GM21360 (cell line): ENCODE results near the gene SERPINB1.
A peak's percentile ranks its signal among the peaks of the same experiment; 100 is the strongest.
"Not testable (repeated sequence)": the region's sequence is repeated elsewhere in the genome, so short reads cannot be mapped to it uniquely, and the experiment has no call there.

Source experiments
- ATAC-seq: cut with Tn5 transposase; IDR thresholded peaks from one replicate; pipeline ENCODE4 v1.9.1; 2021; ENCODE audit warnings: mild to moderate bottlenecking, moderate library complexity; ENCODE audit not compliant: unreplicated experiment

The SERPINB1 gene

GRCh38 chr6:2866171-2866846 is 24.6 kb upstream of the SERPINB1 start:
- ATAC-seq: no peak

- ATAC-seq: no peak
Observed at GRCh38 chr6:2865694-2866151, 24.1 kb upstream of the SERPINB1 start.

GRCh38 chr6:2865270-2865669 is 23.6 kb upstream of the SERPINB1 start:
- no peak for ATAC-seq

DNA sequence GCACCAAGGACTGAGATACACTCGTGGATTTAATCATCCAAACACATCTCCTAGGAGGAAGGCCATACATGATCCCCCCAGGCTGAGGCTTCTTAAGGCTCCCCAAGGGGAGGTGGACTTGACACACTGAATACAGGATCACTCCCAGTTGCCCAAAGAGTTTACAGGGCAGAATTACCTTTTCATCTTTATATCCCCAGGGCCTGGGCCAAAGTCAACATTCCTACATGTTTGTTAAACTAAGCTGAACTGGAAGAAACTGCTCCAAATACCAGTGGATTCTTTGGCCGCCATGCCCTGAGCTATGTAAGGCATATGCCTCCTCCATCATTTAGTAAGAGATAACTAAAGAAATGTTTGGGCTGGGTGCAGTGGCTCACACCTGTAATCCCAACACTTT is 22.2 kb upstream of the SERPINB1 start:
- no peak for ATAC-seq

GRCh38 chr6:2862712-2863181 is 21.1 kb upstream of the SERPINB1 start:
- ATAC-seq: peak; percentile 44

DNA sequence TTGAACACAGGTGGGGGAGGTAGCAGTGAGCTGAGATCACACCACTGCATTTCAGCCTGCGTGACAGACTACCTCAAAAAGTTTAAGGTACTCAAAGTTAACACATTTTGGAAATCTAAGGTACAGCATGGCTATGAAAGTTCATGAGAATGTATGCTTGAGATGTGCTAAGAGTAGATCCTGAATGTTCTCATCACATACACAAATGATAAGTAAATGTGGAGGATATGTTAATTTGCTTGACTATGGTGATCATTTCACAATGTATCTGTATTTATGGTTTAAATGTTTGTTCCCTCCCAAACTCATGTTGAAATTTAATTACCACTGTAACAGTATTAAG is 20.1 kb upstream of the SERPINB1 start:
- no peak for ATAC-seq

DNA sequence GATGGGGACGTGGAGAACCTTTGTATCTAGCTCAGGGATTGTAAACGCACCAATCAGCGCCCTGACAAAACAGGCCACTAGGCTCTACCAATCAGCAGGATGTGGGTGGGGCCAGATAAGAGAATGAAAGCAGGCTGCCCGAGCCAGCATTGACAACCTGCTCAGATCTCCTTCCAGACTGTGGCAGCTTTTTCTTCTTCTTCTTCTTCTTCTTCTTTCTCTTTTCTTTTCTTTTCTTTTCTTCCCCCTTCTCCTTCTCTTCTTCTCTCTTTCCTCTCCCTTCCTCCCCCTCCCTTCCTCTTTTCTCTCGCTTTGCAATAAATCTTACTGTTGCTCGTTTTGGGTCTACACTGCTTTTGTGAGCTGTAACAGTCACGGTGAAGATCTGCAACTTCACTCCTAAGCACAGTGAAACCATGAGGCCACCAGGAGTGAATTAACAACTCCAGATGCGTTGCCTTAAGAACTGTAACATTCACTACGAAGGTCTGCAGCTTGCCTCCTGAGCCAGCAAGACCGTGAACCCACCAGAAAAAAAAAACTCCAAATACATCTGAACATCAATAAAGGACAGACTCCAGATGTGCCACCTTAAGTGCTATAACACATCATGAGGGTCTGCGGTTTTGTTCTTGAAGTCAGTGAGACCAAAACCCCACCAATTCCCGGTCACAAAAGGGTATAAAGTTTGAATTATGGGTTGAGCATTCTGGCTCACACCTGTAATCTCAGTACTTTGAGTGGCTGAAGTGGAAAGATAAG is 19.6 kb upstream of the SERPINB1 start:
- ATAC-seq: no peak

DNA sequence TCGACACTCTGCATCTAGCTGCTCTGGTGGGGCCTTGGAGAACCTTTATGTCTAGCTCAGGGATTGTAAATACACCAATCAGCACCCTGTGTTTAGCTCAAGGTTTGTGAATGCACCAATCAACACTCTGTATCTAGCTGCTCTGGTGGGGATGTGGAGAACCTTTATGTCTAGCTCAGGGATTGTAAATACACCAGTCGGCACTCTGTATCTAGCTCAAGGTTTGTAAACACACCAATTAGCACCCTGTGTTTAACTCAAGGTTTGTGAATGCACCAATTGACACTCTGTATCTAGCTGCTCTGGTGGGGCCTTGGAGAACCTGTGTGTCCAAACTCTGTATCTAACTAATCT is 19.0 kb upstream of the SERPINB1 start:
- not testable (repeated sequence) for ATAC-seq

GRCh38 chr6:2859798-2860705 is 18.4 kb upstream of the SERPINB1 start:
- not testable (repeated sequence) for ATAC-seq

- no peak for ATAC-seq
Observed at GRCh38 chr6:2859185-2859700, 17.6 kb upstream of the SERPINB1 start.

DNA sequence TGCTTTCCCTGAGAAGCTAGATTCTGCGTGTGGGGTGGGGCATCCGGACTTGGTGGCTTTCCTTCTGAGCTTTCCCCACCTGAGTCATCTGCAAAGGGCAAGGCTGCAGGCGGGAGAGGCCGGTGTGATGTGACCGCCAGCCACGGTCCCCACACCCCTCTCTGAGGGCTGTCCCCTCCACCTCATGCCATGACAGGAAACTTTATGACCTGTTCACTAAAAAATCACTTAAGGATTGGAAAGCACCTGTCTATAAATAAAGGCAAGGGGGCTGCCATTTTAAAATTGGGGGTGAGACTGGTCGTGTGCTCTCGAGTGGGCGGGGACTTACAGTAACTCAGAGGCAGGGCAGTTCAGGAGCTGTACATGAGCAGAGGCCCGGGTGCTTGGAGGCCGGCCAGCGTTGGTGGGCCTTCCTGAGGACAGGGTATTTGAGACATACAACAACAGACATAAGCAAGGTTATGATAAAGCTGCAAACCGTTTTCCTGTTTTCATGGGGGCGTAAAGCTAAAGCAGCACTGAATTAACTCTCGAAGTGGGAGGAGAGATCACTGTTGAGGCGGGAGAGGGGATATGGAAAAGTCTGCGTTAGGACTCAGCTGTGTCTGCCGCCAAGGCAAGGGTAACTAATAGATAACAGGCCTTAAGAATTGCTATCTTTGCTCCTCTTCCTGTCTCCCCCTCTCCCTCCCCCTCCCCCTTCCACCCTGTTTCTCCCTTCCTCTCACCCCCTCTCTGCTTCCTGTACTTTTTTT is 16.1 kb upstream of the SERPINB1 start:
- peak; percentile 40 for ATAC-seq

- no peak for ATAC-seq
Observed at GRCh38 chr6:2857185-2857579, 15.5 kb upstream of the SERPINB1 start.

DNA sequence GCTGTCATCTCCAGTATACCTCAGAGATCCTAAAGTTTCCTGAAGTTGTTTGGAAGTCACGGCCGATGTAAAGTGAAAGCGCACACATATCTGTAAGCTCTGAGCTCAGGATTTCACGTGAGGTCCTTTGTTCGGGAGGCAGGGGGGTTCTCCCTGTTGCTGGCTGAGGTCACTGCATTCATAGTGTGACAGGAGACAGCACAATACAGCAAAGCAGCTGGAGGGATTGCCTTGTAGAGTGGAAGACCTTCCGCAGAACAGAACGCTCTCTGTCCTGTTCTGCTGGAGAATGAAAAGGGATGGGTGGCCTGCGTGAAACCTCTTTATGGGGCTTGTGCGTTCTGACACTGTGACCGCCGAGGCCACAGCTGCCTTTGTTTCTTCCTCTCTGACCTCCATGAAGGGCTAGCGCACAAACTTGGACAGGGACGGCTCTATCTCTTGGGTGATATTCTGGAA is 13.4 kb upstream of the SERPINB1 start:
- no peak for ATAC-seq

DNA sequence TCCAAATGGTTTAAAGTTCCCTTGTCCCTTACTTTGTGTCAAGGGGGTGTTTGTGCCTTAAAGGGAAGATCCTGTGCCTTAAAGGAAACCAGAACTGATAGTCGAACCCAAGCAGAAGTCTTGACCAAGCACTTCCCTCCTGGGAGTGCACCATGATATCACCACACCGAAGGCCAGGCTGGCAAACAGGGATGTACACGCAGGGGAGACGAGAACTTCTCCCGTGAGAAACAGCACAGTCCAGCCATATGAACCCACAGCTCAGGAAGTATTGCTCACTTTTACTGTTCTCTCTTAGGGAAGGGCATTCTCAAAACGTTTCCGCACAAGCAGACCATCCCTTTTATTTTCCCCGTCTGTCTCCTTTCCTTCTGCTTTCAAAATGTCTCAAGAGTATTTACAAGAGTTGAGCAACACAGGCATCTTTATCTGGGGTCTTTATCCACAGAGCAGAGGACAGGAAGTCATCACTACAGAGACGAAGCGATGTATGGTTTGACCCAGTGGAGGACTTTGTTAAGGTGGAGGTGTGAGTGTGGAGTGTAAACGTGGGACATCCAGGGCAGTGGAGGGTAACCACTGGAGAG is 12.8 kb upstream of the SERPINB1 start:
- no peak for ATAC-seq

- no peak for ATAC-seq
Observed at GRCh38 chr6:2853769-2854395, 12.2 kb upstream of the SERPINB1 start.

DNA sequence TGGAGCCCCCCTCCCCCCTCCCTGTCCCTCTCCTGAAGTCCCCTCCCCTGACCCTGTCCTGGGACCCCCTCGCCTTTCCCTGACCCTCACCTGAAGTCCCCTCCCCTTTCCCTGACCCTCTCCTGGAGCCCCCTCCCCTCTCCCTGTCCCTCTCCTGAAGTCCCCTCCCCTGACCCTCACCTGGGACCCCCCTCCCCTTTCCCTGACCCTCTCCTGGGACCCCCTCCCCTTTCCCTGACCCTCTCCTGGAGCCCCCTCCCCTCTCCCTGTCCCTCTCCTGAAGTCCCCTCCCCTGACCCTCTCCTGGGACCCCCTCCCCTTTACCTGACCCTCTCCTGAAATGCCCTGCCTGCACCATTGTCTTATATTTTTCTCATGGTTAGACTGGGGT is 11.7 kb upstream of the SERPINB1 start:
- not testable (repeated sequence) for ATAC-seq

GRCh38 chr6:2852921-2853322 is 11.3 kb upstream of the SERPINB1 start:
- no peak for ATAC-seq

DNA sequence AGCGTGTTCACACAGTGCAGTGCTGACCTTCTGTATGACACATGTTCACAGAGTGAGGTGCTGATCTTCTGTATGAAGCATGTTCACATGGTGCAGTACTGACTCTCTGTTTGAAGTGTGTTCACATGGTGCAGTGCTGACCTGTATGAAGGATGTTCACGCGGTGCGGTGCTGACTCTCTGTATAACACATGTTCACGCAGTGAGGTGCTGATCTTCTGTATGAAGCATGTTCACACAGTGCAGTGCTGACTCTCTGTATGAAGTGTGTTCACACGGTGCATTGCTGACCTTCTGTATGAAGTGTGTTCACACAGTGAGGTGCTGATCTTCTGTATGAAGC is 10.8 kb upstream of the SERPINB1 start:
- ATAC-seq: no peak

- no peak for ATAC-seq
Observed at GRCh38 chr6:2851727-2852513, 10.3 kb upstream of the SERPINB1 start.
